HEK293T (cell line): ENCODE measurements around the gene HMCES.

Experiments
- ELF4 ChIP-seq: fragments of 450-650 bp; IDR thresholded peaks from 2 replicates; pipeline ENCODE4 v1.6.1; 2017; ENCODE audit warnings: antibody characterized with exemption
- FOXA1 ChIP-seq: fragments of 450-650 bp; IDR thresholded peaks from 2 replicates; pipeline ENCODE4 v1.6.1; 2016; ENCODE audit warnings: mild to moderate bottlenecking
- SP1 ChIP-seq: fragments of 450-650 bp; IDR thresholded peaks from 2 replicates; pipeline ENCODE4 v1.6.1; 2017

DNA sequence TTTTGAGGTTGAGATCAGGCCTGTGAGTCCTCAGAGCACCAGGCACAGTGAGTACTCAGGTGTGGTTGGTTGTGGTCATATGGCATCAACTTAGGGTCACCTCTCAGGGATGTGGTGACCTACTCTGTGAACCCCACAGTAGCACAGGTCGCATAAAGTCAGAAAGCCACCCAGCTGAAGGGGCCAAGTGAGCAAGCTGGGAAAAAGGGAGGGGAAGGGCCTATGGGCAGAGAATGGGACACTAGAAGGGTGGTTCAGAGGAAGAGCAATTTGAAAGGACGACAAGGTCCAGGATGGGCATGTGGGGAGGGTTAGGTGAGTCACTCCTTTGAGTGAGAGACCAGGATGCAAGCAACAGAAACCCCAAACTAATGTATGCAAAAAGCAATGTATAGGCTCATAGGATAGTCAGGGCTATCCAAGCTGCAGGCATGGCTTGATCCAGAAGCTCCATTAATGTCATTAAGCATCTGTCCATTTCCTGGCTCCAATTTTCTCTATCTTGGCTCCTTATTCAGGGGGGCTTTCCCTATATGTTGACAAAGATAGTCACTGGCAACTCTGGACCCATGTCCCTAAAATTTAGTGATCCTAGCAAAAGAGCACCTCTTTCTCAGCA, 33.5 kb downstream of the HMCES start:
- TF ChIP-seq ELF4 (no peak), FOXA1 (no peak), SP1 (no peak)
